IPS DF 4.7 (cell line): ENCODE results near the gene NDFIP1.

ENCODE experiments used
- DNase-seq: peaks from one replicate; pipeline ENCODE4 v3.0.0-alpha.2; 2013; ENCODE audit warnings: low spot score; ENCODE audit errors: extremely low read depth

NDFIP1 gene

DNA sequence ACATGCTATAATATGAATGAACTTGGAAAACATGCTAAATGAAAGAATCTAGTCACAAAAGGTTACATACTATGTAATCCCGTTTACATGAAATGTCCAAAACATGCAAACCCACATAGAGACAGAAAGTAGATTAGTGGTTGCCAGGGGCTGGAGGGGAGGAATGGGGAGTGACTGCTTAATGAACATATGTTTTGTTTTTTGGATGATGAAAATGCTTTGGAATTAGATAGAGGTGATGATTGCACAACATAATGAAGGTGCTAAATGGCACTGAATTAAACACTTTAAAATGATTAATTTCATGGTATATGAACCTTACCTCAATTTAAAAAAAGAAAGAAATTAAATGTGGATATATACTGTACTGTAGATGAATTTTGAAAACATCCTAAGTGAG lies 17.6 kb upstream of the NDFIP1 start:
- no peak for DNase-seq

DNA sequence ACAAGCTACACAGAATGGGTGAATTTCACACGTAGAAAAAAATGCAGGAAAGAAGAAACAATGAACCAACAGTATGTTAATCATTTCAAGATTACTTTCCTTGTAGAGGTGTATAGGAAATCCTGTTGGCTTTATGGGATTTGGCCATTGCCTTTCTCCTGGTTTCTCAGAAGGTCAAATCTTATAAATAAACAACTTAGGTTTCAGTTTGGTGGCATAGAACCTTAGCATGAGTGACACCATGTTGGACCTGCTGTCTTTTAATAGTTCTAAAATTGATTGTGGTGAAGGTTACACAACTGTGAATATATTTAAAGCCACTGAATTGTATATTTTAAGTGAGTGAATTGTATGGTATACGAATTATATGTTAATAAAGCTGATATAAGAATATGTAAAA lies 16.7 kb upstream of the NDFIP1 start:
- no peak for DNase-seq

DNA sequence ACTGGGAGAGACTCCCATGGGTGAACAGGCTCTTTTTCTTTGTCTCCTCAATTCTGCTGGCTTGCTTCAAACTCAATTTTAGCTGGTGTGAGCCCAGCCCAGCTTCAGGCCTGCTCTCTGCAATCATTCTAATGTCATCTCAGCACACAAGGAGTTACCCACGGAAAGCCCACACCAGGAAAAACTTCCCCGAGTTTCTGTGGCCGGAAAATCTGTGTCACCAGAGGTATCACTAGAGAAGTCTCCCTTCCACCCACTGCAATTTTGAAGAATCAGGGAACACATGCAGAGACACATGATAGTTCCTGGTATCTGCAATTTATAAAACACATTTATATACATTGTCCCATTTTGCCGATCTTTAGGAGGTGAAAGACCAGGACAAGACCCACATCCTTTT lies 13.5 kb upstream of the NDFIP1 start:
- DNase-seq, result no peak

DNA sequence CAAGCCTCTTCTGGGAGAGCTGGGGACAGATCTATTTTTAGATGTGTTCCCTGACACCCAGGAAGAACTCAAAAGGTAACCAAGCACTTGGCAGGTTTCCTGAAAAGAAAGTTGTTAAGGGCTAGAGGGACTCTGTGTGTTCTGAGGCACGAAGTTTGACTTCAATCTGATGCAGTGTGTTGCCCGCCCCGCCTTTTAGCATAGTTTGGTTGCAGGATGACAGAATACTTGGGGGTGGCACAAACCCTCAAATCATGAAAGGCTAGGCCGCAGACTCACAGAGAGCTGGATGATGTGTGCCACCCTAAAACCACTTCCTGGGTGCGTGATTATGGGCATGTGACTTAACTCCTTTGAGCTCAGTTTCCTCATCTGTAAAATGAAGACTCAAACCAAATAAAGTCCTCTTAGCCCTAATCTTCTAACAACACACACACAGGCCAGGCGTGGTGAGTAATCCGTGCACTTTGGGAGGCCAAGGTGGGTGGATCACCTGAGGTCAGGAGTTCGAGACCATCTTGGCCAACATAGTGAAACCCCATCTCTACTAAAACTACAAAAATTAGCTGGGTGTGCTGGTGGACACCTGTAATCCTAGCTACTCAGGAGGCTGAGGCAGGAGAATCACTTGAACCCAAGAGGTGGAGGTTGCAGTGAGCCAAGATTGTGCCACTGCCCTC lies 12.8 kb upstream of the NDFIP1 start:
- no peak for DNase-seq

DNA sequence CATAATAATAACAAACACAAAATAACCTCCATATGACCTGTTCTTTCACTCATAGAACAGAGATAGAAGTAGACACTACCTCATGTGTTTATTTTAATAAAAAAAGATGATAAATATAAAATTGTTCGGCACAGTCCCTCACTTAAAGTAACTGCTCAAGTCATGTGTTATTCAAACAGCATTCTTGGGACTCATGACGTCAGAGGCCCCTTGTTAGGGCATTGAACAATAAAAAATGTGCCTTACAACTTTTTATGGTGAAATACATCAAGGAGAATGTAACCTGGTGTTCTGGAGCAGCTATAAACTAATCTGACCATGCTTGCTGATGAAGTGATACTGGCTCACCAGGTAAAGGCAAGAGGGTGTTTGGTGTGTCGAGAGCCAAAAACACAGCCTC lies 12.2 kb upstream of the NDFIP1 start:
- no peak for DNase-seq

DNA sequence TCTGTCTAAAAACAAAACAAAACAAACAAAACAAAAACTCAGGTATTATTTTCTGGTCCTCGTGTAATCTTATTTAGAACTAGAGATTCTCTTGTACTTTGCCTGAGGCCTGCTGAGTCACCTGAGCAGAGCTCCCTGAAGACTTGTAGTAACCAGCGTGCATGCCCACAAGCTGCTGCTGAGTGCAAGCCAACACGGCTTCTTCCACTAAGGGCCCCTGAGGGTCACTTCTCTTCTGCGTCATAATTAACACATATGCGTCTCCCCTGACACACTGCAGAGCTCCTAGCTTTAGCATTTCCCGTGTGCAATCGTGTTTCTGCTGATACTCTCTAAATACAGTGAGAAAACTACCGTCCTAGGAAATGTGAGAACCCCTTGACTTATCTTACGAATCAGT lies 10.9 kb upstream of the NDFIP1 start:
- no peak for DNase-seq

DNA sequence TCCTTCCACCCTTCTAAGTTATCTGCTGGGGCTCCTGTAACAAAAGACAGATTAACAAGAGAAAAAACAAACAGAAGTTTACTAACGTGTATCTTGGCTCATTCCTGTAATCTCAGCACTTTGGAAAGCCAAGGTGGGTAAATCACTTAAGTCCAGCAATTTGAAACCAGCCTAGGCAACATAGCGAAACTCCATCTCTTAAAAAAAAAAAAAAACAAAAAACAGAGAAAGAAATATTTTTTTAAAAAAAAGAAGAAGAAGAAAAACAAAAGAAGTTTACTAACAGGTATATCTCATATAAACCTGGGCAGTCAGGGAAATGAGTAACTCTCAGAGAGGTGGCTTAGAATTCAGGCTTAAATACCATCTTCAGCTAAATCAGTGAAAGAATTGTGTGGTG lies 10.3 kb upstream of the NDFIP1 start:
- no peak for DNase-seq

DNA sequence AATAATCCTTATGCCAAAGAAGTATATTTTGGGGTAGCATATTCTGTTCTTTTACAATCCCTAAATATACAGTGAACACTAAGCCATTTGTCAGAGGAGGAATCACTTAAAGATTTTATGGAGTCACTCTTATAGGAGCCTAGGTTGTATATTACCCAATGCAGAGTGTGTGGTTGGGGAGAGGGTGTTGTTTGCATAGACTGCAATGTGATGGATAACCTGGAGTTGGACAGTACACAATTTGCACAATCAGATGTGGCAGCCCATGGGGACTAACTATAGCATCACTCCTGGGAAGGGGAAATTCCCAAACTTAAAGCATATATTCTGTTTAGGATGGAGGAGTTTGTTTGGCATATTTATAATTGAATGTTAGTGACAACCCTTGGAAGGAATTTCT lies 9.6 kb upstream of the NDFIP1 start:
- DNase-seq, result no peak

DNA sequence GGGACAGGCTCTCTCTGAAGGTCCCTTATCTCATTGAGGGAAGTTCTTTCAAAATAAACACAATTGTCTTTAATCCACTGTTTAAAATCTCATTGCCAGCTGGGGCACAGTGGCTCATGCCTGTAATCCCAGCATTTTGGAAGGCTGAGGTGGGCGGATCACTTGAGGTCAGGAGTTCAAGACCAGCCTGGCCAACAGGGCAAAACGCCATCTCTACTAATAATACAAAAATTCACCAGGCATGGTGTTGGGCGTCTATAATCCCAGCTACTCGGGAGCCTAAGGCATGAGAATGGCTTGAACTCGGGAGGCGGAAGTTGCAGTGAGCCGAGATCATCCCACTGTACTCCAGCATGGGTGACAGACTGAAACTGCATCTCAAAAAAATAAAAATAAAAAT lies 8.3 kb upstream of the NDFIP1 start:
- DNase-seq, result no peak

DNA sequence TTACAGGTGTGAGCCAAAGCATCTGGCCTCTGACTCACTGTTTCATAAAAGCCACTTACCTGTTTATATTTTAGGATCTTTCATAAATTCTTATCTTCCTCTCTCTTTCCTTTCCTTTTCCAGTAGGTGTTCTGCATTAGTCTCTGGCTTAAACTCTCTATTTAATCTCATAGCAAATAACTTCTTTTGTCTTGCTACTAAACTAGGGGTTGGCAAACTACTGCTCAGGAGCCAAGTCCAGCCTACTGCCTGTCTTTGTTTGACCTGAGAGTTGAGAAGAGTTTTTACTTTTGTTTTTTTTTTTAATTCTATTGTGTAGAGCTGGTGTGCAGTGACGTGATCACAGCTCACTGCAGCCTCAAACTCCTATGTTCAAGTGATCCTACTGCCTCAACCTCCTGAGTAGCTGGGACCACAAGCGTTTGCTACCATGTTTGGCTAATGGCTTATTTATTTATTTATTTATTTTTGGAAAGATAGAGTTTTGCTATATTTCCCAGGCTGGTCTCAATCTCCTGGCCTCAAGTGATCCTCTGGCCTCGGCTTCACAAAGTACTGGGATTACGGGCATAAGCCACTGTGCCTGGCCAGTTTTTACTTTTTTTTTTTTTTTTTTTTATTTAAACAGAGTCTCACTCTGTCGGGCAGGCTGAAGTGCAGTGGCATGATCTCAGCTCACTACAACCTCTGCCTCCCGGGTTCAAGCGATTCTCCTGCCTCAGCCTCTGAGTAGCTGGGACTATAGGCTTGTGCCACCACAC lies 5.4 kb upstream of the NDFIP1 start:
- no peak for DNase-seq

DNA sequence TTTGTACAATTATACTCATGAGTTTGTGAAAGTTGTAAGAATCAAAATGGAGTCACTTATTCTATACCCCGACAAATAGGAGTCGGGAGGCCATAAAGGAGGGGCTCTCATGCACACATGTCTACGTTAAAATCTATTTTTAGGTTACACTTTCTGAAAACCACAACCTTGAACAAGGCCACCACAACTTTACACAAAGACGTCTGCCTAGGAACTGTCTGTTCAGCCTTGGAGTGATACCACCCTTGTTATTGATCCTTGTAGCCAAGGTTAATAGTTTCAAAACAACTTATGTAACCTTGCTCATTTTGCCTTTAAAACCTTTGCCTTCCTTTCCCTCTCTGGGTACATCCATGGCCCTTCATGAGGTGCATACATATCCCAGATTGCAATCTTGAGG lies 4.1 kb upstream of the NDFIP1 start:
- no peak for DNase-seq

DNA sequence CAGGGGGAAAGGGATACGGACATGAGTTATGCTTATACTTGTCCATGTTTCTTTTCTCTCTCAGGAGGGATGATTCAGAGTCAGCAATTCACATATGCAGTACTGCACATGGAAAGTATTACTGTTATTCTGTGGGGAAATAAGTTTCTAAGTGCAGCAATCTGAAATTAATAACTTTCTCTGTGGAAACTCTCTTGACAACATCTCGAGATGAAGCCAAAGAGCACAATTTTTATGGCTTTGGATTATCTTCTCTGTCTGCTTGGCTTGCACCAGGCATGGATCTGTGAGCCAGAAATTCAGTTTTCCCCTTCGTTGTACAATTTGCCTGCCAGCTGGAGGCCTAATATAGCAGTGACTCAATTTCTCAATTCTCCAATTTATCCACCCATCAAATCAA lies 2.5 kb upstream of the NDFIP1 start:
- no peak for DNase-seq

DNA sequence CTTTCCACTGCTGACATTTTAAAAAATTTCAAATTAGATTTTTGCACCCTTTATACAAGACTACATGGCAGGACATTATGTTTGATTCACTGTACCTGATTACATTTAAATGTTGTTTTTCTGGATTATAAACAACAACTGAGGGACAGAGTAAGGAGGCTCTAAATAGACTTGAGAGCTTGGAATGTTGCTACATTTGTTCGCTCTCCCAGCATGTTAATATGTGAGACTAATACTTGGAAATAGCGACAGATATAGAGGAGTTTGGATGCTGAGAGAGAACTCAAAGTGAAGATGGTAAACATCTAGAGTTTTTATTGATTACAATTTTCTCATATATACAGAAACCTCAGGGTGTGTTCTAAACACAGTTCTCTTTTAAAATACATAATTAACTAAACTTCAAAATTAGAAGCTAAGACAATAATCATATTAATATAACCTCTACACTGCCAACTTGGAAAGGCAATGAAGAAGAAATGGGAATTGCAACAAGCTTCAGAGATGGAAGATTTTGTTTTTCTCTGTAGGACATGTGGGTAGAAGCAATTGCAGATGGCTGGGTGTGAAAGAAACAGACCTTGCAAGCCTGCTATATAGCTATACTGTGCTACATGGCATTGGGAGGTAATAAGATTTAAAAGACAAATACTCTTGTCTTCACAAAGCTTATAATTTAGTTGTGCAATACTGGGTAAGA lies 1.4 kb upstream of the NDFIP1 start:
- no peak for DNase-seq

DNA sequence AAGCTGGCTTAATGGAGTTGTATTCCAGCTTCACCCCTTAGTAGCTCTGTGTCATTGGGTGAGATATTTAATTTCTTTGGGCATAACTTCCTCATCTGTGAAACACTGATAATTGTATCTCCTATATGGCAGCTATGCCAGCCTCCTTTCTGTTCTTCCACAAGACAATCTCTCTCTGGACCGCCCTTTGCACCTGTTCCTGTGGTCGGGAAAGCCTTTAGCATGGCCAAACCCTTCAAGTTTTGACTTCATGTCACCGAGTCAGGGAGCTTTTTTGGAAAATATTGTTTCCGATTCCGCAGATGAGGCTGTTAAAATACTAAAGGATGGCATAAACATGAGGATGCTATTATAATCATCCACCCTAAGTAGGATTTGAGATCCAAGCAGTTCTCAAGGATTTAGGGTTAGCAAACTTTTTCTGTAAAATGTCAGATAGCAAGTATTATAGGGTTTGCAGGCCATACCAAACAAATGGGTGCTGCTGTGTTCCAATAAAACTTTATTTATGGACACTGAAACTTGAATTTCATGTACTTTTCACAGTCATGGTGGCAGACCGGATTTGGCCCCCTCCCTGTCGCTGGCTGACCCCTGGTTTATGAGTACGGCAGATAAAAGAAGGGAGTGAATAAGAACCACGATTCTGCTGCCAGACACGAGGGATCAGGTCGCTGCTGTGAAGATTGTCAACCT lies 695 bp upstream of the NDFIP1 start:
- no peak for DNase-seq

DNA sequence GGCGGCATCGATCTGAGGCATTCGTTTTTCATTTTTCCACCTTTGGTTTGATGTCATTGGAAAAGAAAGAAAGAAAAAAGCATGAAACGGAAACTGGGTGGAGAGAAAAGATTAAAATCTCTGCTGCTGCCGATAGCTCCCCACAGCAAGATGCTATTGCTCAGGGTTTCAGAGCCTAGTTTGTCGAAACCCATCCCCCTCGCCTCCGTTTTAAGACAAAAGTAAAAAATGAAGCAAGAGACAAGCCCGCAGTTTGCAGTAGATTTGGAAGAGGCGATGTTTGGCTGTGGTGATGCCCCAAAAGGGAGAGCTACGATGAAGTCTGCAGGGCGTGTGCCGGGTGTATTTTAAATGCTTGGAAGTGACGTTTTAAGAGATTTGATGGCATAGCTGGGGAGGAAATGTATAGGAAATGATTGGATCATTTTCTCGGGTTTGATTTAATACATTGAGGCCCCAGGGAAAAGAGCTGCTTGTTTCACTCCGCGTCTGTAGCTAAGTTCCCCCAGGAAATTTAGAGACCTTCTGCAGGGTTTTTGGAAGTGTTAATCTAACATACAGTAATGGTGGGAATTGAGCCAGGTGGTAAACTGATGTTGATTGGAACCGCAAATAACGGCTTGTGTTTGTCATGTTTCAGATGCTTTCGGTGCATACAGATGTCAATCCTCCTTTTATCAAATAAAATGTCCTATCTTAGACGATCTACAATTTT lies 909 bp downstream of the NDFIP1 start:
- DNase-seq, result no peak

DNA sequence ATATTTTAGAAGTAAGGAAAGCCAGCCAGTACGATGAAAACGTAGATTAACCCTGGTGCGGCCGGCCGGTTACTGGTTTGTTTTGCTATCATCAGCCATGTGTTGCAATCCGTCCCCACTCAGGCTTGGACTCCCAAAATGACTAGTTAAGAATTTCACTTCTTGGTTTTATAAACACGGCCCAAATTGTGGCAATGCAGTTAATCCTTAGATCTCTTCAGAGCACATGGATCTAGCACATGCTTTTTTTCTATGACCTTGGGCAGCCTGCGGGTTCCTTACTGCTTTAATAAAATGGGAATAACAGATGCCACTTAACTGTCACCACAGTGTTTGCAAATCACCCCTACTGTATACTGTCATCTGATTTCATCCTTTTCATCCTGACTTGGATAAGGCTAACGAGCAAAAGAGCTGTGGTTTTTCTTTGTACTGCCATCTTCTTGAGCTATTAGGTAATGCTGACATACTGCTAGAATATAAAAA lies 1.5 kb downstream of the NDFIP1 start:
- no peak for DNase-seq

DNA sequence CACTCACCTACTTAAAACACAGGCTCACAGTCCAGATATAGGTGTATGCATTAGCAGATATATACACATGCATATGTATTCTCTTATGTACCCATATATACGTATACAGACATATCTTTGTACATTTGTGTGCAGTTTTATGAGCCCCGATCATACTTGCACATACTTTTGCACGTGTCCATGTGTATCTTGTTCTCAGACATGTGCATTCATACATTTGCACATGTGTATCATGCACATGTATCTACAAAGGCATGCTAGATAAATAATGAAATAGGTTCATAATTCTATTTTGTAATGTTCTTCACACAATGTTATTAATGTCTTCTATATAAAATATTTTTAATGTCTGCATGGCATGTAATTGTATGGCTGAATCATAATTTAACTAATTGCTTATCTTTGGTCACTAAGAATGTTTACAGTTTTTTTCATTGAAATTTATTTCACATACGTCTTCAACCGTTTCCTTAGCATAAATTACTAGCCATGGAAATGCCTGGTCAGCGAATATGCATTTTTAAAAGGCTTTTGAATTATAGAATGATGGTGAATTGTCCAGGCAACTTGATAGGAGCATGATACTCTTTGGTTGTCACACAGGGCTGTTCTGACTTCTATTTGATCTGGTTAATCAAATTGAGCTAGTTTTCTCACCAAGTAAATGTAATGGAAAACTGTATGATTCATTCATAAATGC lies 2.6 kb downstream of the NDFIP1 start:
- no peak for DNase-seq

DNA sequence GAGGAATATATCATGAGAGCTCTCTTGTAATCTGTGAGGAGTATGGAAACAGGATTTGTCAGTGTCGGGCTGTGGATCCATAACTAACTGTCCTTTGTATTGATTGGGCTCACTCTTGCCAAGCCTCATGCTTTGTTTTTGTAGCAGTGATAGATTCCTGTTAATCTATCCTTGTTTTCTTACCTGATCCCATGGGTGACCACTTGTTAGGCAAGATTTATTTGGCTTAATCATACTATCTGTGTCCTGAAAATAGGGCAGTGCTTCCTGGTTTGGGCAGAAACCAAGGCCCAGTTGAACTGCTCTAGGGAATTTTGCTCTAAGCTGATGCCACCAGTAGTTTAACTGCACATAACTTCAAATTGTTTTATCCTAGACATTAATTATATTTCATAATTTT lies 6.1 kb downstream of the NDFIP1 start:
- no peak for DNase-seq

DNA sequence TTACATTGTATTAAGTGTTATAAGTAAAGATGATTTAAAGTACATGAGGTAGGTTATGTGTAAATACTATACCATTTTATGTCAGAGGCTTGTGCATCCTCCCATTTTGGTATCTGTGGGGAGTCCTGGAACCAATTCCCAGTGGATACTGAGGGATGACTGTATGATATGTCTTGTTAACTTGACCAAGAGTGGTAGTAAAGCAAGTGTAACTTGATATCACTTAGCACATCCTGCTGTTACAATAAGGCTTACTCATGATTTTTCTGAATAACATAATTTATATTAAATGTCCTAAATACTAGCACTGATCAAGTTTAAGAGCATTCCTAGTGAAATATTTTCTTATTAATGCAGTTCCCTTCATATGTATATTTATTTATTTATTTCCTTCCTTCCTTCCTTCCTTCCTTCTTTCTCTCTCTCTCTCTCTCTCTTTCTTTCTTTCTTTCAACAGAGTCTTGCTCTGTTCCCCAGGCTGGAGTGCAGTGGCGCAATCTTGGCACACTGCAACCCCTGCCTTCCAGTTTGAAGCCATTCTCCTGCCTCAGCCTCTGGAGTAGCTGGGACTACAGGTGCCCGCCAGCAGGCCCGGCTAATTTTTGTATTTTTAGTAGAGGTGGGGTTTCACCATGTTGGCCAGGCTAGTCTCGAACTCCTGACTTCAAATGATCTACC lies 7.5 kb downstream of the NDFIP1 start:
- DNase-seq, result no peak

DNA sequence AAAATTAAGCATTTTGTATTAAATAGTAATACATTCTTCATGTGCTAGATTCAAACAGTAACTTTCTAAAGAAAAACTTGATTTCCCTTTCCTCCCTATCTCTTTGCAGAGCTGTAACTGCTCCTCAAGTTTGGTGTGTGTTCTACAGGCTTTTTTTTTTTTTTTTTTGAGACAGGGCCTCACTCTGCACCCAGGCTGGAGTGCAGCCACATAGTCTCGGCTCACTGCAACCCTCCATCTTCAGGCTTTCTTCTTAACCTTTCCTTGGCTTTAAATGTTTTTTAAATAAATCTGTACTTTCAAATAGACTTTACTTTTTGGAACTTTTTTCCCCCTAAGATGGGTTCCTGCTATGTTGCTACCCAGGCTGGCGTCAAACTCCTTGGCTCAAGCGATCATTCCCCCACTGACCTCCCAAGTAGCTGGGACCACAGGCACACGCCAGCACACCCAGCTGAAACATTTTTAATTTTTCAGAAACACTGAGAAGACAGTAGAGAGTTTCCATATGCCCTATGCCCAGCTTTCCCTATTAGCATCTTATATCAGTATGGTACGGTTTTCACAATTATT lies 9.1 kb downstream of the NDFIP1 start:
- DNase-seq, result no peak
